NCI-H1105 (cell line): ENCODE measurements around the gene BBOF1.
A peak's percentile ranks its signal among the peaks of the same experiment; 100 is the strongest.

ENCODE experiments used
- DNase-seq: peaks from one replicate; lab custom pipeline; 2025; lab: John Stamatoyannopoulos, UW

BBOF1 gene

GRCh38 chr14:74089251-74090020 is 70.3 kb downstream of the BBOF1 start:
- no peak for DNase-seq

GRCh38 chr14:74105381-74105780 is 86.2 kb downstream of the BBOF1 start:
- DNase-seq: no peak

- no peak for DNase-seq
These were observed 90.2 kb downstream of the BBOF1 start for GRCh38 chr14:74109369-74109768.

GRCh38 chr14:74111395-74112216 is 92.5 kb downstream of the BBOF1 start:
- DNase-seq: peak; percentile 54
